Measurements from ENCODE around the gene MADD. TPM values are rescaled to one million over a fixed set of nuclear protein-coding genes. Genes with fewer than 3 reads are reported as not detected.

The MADD gene
- total and polyA plus RNA-seq, 2 experiments from 2014 or later = 13.4 to 43.8 TPM

- peaks cover 5% of the 10 kb centered on the region for H3K27me3 Mint-ChIP-seq (ENCODE audit: insufficient read depth, low read depth, poor library complexity)
- no peak overlapping the region for H3K4me3 Mint-ChIP-seq
- ATAC-seq (no peak), DNase-seq (ENCODE audit: low spot score) (no peak)
- no peaks in the 10 kb centered on the region for H3K9me3 Mint-ChIP-seq
- H3K4me1 Mint-ChIP-seq = peaks cover 20% of the 10 kb centered on the region
- H3F3A ChIP-seq (replicated peaks; ENCODE audit: low read depth) = peaks cover 19% of the 10 kb centered on the region
- H3K27ac ChIP-seq (ENCODE audit: low read depth) = no peak overlapping the region
- TF ChIP-seq REST (IDR thresholded peaks at IDR 0.05; ENCODE audit: unreplicated experiment) (no peak), ZNF331 (CRISPR knock-in tag; IDR thresholded peaks at IDR 0.05; ENCODE audit: low read depth) (no peak), CREB1 (CRISPR knock-in tag; IDR thresholded peaks at IDR 0.05; ENCODE audit: low read depth) (no peak), STAT1 (IDR thresholded peaks at IDR 0.05; ENCODE audit: unreplicated experiment) (no peak), NANOG (IDR thresholded peaks at IDR 0.05; ENCODE audit: borderline replicate concordance) (no peak), EZH2 (IDR thresholded peaks at IDR 0.05; ENCODE audit: low read depth, unreplicated experiment) (no peak), JUNB (IDR thresholded peaks at IDR 0.05; ENCODE audit: unreplicated experiment) (no peak), ZNF462 (CRISPR knock-in tag; IDR thresholded peaks at IDR 0.05) (no peak), POLR2AphosphoS5 (IDR thresholded peaks at IDR 0.05; ENCODE audit: low read depth) (no peak), ZNF114 (CRISPR knock-in tag; IDR thresholded peaks at IDR 0.05) (no peak), EZH2phosphoT487 (IDR thresholded peaks at IDR 0.05; ENCODE audit: unreplicated experiment) (no peak)
- TF ChIP-seq, protein P1, sequence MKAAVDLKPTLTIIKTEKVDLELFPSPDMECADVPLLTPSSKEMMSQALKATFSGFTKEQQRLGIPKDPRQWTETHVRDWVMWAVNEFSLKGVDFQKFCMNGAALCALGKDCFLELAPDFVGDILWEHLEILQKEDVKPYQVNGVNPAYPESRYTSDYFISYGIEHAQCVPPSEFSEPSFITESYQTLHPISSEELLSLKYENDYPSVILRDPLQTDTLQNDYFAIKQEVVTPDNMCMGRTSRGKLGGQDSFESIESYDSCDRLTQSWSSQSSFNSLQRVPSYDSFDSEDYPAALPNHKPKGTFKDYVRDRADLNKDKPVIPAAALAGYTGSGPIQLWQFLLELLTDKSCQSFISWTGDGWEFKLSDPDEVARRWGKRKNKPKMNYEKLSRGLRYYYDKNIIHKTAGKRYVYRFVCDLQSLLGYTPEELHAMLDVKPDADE (IDR thresholded peaks at IDR 0.05) = no peak
- H2AFZ ChIP-seq = no peak overlapping the region
- H3K79me2 ChIP-seq (replicated peaks; ENCODE audit: insufficient read depth) = no peaks in the 10 kb centered on the region
- H3K27ac Mint-ChIP-seq = no peak overlapping the region
- H3K36me3 Mint-ChIP-seq (ENCODE audit: low read depth) = no peaks in the 10 kb centered on the region; the same call in 2 of the 3 replicates
- no peak overlapping the region for H3K4me3 ChIP-seq
- H3K27me3 ChIP-seq (ENCODE audit: insufficient read depth) = no peaks in the 10 kb centered on the region
- H3K4me1 ChIP-seq (ENCODE audit: insufficient read depth) = peaks cover 24% of the 10 kb centered on the region
- H3K4me2 ChIP-seq = no peak overlapping the region
- no peaks in the 10 kb centered on the region; the same call in 1 of the 2 replicates for H3K36me3 ChIP-seq (ENCODE audit: insufficient read depth)
- no peaks in the 10 kb centered on the region for H3K9me2 ChIP-seq (ENCODE audit: insufficient read depth)
- H4K20me1 ChIP-seq (replicated peaks; ENCODE audit: insufficient read depth) = no peaks in the 10 kb centered on the region
Observed at GRCh38 chr11:47264521-47264920, 5.4 kb upstream of the MADD start.

Data from GM23338 (cell line).